Neuron (in vitro differentiated cells): Measurements from ENCODE around the gene PDGFC.

Experiments used
- H2AFZ ChIP-seq: one replicate; pipeline ENCODE4 v1.6.1; 2013; ENCODE audit warnings: low read depth, mild to moderate bottlenecking, inconsistent platforms, low read length, moderate library complexity
- H3K27me3 ChIP-seq: one replicate; pipeline ENCODE4 v1.6.1; 2013; ENCODE audit warnings: low read length; ENCODE audit not compliant: insufficient read depth
- H3K36me3 ChIP-seq: one replicate; pipeline ENCODE4 v1.6.1; 2013; ENCODE audit warnings: low read length; ENCODE audit not compliant: insufficient read depth
- H3K4me1 ChIP-seq: one replicate; pipeline ENCODE4 v1.6.1; 2013; ENCODE audit warnings: low read length; ENCODE audit not compliant: insufficient read depth
- H3K4me3 ChIP-seq: 2 replicates; pipeline ENCODE4 v1.5.1; 2013; ENCODE audit warnings: mild to moderate bottlenecking, low read length, moderate library complexity
- H3K9me3 ChIP-seq: one replicate; pipeline ENCODE4 v1.6.1; 2013; ENCODE audit warnings: low read length

PDGFC gene

DNA sequence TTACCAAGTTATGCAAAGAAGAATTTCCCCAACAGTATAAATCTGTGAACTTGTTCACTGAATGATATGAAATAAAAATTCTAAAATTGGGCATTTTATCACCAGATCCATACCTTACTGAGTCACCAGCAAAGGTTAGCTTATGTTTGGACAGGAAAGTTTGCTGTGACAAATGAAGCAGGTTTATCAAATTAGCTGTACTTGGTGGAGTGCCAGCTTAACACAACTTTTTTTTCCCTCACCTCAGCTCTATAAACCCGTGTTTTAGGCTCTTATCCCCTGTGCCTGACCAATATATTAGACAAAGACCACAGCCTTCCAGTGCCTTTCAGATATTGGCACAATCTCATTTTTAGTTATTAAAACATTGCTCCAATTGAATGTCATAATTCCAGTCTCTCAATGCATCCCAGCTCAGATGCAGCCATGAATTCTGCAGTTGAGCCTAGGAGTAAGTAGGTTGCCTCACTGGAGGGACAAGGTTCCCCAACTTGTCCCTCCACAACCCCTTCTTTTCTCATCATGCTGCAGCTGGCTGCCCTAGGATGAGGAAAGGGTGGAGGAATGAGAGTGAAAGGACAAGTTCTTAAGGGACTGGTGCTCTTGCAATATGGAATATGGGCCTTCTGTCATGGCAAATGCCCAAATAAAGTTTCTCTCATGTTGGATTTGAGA, 27.0 kb upstream of the PDGFC start:
- Histone ChIP-seq H3K4me3 (no peak overlapping the region), H2AFZ (no peak overlapping the region), H3K9me3 (no peaks in the 10 kb centered on the region), H3K27me3 (no peaks in the 10 kb centered on the region), H3K4me1 (peaks cover 9% of the 10 kb centered on the region), H3K36me3 (no peaks in the 10 kb centered on the region)

DNA sequence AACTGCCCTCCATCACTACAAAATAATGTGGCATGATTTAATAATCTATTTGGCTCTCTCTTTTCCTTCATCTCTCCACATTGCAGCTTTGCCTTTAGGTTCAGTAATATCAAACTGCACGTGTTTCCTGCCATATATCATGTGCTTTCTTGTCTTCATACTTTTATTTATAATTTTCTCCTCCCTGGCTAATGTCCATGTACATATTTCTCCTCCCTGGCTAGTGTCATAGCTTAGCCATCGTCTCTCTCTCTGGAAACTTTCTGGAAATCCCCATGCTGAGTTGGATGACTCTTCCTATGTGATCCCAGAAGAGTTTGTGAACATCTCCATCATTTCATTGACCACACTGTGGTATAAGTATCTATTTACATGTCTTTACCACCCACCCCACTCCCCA, 21.3 kb upstream of the PDGFC start:
- Histone ChIP-seq H3K4me1 (no peaks in the 10 kb centered on the region), H3K4me3 (no peak overlapping the region), H2AFZ (no peak overlapping the region), H3K27me3 (no peaks in the 10 kb centered on the region), H3K36me3 (no peaks in the 10 kb centered on the region), H3K9me3 (peaks cover 3% of the 10 kb centered on the region)

GRCh38 chr4:156991161-156991560, 19.6 kb upstream of the PDGFC start:
- H2AFZ ChIP-seq, result no peak overlapping the region
- no peaks in the 10 kb centered on the region for H3K4me1 ChIP-seq
- H3K36me3 ChIP-seq, result no peaks in the 10 kb centered on the region
- peaks cover 3% of the 10 kb centered on the region for H3K9me3 ChIP-seq
- no peaks in the 10 kb centered on the region for H3K27me3 ChIP-seq
- H3K4me3 ChIP-seq, result no peak overlapping the region

DNA sequence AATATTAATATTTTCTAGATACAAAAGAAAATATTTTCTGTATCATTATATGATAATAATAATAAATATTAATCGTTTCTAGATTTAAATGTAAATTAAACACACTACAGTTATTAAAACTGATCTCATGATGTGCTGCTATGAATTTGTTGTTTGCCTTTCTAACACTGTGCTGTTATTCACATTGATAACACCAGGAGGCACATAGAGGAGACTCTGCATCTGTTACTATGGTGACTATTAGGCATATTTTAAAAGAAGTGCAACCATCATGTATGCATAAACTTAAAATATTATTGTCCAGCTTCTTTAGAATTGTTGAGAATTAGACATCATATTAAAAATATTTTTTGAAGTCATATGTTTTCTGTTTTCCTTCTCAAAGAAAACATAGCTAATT, 11.8 kb upstream of the PDGFC start:
- H2AFZ ChIP-seq, result no peak overlapping the region
- H3K36me3 ChIP-seq, result no peaks in the 10 kb centered on the region
- no peaks in the 10 kb centered on the region for H3K9me3 ChIP-seq
- H3K4me3 ChIP-seq, result no peak overlapping the region
- H3K4me1 ChIP-seq, result peaks cover 24% of the 10 kb centered on the region
- no peaks in the 10 kb centered on the region for H3K27me3 ChIP-seq

GRCh38 chr4:156981262-156981769, 9.7 kb upstream of the PDGFC start:
- peaks cover 44% of the 10 kb centered on the region for H3K4me1 ChIP-seq
- H2AFZ ChIP-seq, result no peak overlapping the region
- no peaks in the 10 kb centered on the region for H3K9me3 ChIP-seq
- no peaks in the 10 kb centered on the region for H3K36me3 ChIP-seq
- H3K27me3 ChIP-seq, result no peaks in the 10 kb centered on the region
- no peak overlapping the region for H3K4me3 ChIP-seq

GRCh38 chr4:156977435-156978160, 6.0 kb upstream of the PDGFC start:
- Histone ChIP-seq H3K9me3 (no peaks in the 10 kb centered on the region), H3K4me3 (no peak overlapping the region), H2AFZ (no peak overlapping the region), H3K36me3 (no peaks in the 10 kb centered on the region), H3K4me1 (peaks cover 50% of the 10 kb centered on the region), H3K27me3 (no peaks in the 10 kb centered on the region)

DNA sequence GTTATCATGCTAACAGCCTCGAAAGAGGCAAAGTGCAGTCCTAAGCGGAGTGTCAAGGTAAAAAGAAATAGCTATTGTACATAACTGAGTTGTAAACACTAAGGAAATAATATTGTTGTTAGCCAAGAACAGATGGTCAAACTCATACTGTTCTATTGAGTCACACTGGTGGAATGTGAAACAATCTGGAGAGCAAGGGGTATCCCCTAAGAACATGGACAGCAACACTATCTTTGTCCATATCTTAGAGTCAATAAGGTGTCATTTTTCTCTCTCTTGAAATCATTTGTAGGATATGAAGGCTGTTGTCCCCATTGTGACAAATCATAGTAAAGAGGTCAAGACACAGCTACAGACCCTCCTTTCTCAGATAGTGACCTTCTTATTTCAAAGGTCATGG, 4.5 kb upstream of the PDGFC start:
- Histone ChIP-seq H3K4me1 (peaks cover 49% of the 10 kb centered on the region), H3K9me3 (no peaks in the 10 kb centered on the region), H3K36me3 (no peaks in the 10 kb centered on the region), H3K27me3 (no peaks in the 10 kb centered on the region), H2AFZ (no peak overlapping the region), H3K4me3 (no peak overlapping the region)

DNA sequence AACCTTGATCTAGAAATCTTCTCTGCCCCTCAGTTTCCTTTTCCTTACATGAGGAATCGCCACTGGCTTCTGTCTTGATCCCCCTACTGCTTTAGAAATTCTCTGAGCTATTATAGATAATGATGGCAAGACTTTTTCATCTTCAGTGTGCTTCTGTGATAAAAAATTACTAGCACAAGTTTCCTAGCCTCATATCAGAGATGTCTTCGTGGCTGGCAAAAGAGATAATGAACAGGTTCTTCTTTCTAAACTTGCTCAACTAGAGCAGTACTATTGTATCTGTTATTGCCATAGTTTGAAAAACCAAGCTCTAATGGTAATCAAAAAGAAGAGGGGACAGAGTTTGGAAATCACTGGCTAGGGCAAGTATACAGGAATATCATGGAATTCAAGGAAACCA, 4.1 kb upstream of the PDGFC start:
- Histone ChIP-seq H3K27me3 (no peaks in the 10 kb centered on the region), H3K9me3 (no peaks in the 10 kb centered on the region), H2AFZ (no peak overlapping the region), H3K36me3 (no peaks in the 10 kb centered on the region), H3K4me3 (no peak overlapping the region), H3K4me1 (peaks cover 48% of the 10 kb centered on the region)

DNA sequence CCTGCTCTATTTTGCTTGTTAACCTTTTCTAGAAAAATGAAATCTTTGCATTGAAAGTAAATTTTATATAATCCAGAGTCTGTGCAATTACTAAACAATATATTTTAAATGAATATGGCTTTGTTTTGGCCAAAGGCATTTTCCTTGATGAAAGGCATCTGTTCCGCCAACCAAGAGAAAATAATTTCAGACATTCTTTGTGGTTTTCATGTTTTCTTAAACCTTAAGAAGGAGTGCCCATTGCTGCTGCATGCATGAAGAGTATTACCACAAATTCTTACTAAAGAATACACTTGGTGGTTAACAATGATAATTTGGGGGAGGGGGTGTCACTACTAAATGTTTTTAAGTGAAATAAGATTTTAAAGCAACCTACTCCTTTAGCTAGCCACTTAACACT, 2.7 kb upstream of the PDGFC start:
- Histone ChIP-seq H3K4me1 (peaks cover 55% of the 10 kb centered on the region), H3K27me3 (no peaks in the 10 kb centered on the region), H3K9me3 (no peaks in the 10 kb centered on the region)

GRCh38 chr4:156972379-156973015, 898 bp upstream of the PDGFC start:
- Histone ChIP-seq H3K4me3 (peak overlapping the region; percentile 78), H3K4me1 (peaks cover 49% of the 10 kb centered on the region), H3K9me3 (no peaks in the 10 kb centered on the region), H3K36me3 (no peaks in the 10 kb centered on the region), H3K27me3 (no peaks in the 10 kb centered on the region), H2AFZ (peak overlapping the region; percentile 90)

More for the DNA sequence above, 2.7 kb upstream of the PDGFC start:
- Histone ChIP-seq H3K36me3 (no peaks in the 10 kb centered on the region), H3K4me3 (no peak overlapping the region), H2AFZ (no peak overlapping the region)

- Histone ChIP-seq H3K4me3 (peak overlapping the region; percentile 78), H3K9me3 (no peaks in the 10 kb centered on the region), H3K4me1 (peaks cover 37% of the 10 kb centered on the region), H2AFZ (peak overlapping the region; percentile 90), H3K36me3 (no peaks in the 10 kb centered on the region), H3K27me3 (no peaks in the 10 kb centered on the region)
Measured at GRCh38 chr4:156971165-156971675, 379 bp downstream of the PDGFC start.

- H3K4me3 ChIP-seq, result peak overlapping the region; percentile 78
- peaks cover 31% of the 10 kb centered on the region for H3K4me1 ChIP-seq
- no peaks in the 10 kb centered on the region for H3K36me3 ChIP-seq
- H2AFZ ChIP-seq, result peak overlapping the region; percentile 90
- H3K27me3 ChIP-seq, result no peaks in the 10 kb centered on the region
- no peaks in the 10 kb centered on the region for H3K9me3 ChIP-seq
Measured at GRCh38 chr4:156970501-156971164, 966 bp downstream of the PDGFC start.

- Histone ChIP-seq H3K4me1 (peaks cover 24% of the 10 kb centered on the region), H3K4me3 (peak overlapping the region; percentile 78), H3K9me3 (no peaks in the 10 kb centered on the region), H3K27me3 (no peaks in the 10 kb centered on the region), H3K36me3 (no peaks in the 10 kb centered on the region), H2AFZ (peak overlapping the region; percentile 90)
Measured at GRCh38 chr4:156969911-156970310, 1.7 kb downstream of the PDGFC start.
